ENCODE data around the gene PRKCG. TPM values are rescaled to one million over a fixed set of nuclear protein-coding genes. Genes with fewer than 3 reads are reported as not detected.
"Not testable (repeated sequence)": the region's sequence is repeated elsewhere in the genome, so short reads cannot be mapped to it uniquely, and the experiment has no call there.

PRKCG gene
- total RNA-seq = under 1 TPM; 0.40 to 0.45 TPM

DNA sequence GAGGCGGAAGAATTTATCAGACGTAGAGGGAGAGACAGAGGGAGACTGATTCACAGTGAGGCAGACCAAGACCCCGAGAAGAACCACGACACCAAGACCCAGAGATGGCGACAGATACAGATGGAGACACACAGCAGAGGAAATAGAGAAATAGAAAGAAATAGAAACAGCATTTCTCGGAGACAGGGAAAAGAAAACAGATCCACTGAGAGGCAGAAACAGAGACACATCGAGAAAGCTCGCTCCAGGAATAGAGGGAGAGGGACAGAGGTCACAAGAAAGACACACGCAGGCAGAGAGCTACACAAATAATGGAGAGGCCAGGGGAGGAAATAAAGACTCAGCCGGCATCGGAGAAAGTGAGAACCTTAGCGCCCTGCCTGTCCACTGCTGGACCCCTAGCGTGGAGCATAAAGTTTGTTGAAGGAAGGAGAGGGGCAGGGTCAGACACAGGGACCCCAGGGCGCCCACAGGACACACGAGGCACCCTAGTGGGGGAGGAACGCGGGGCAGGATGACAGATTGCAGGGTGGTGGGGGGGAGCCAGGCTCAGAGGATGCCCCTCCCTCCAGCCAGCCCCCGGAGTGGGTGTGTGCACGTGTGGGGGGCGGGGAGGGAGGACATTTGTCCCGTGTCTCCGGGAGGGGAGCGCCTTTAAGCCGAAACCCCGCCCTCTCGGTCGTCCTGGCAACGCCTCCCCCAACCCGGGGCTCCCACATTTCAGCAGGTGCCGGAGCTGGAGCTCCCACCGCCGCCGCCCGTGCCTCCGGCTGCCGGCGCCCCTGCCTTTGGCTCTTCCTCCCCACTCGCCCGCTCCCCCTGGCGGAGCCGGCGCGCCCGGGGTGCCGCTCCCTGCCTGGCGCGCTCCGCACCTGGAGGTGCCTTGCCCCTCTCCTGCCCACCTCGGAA is at the start of gene PRKCG:
PRKCG (plus strand) TSS at position 716 of the 909 bp plus-strand sequence. CDS start 298 bp downstream, outside the sequence.
- H3K27me3 Mint-ChIP-seq = peaks cover 35% of the 10 kb centered on the region
- H3K27ac Mint-ChIP-seq = no peak within 1 kb of the TSS
- POLR2A ChIA-PET = no interaction called here

DNA sequence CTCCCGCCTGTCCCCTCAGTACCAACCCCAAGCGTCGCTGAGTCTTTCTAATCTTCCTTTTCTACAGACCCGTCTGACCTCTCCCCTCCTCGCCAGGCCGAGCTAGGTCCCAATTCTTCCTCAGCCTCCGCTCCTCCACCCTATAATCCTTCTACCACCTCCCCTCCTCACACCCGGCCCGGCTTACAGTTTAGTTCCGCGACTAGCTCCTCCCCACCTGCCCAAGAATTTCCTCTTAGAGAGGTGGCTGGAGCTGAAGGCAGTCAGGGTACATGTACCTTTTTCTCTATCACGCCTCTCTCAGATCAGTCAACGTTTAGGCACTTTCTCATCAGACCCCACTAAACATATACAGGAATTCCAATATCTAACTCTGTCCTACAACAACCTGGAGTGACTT is 49.1 kb upstream of the PRKCG start:
- H3K9me3 Mint-ChIP-seq; H3K4me3 Mint-ChIP-seq; H3K27ac Mint-ChIP-seq; DNase-seq; H3K4me1 Mint-ChIP-seq; POLR2A ChIA-PET; H3K36me3 Mint-ChIP-seq (ENCODE audit: low read depth); CTCF ChIA-PET: not testable (repeated sequence)
- H3K27me3 Mint-ChIP-seq = peaks cover 30% of the 10 kb centered on the region

More for the DNA sequence above, at the start of gene PRKCG:
- CTCF ChIA-PET = interaction anchor here (1.0 to 1.7 kb wide), 4 partner anchors 11 to 20 kb away, joined by 3 to 7 read pairs (median 4); no protein-coding TSS in a partner anchor
- DNase-seq = peak; percentile 68
- Mint-ChIP-seq H3K4me1 (peaks cover 32% of the 10 kb centered on the region), H3K4me3 (peak within 1 kb of the TSS; percentile 38), H3K9me3 (no peaks in the 10 kb centered on the region), H3K36me3 (ENCODE audit: low read depth) (peaks cover 7% of the 10 kb centered on the region)

DNA sequence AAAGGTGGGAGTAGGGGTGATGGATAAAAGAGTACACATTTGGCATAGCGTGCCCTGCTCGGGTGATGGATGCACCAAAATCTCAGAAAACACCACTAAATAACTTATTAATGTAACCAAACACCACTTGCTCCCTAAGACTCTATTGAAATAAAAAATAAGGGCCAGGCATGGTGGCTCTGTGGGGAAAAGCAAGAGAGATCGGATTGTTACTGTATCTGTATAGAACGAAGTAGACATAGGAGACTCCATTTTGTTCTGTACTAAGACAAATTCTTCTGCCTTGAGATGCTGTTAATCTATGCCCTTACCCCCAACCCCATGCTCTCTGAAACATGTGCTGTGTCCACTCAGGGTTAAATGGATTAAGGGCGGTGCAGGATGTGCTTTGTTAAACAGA is 43.6 kb upstream of the PRKCG start:
- CTCF ChIA-PET; H3K4me1 Mint-ChIP-seq; POLR2A ChIA-PET; H3K27ac Mint-ChIP-seq; DNase-seq; H3K36me3 Mint-ChIP-seq (ENCODE audit: low read depth); H3K4me3 Mint-ChIP-seq; H3K9me3 Mint-ChIP-seq: not testable (repeated sequence)
- H3K27me3 Mint-ChIP-seq = peaks cover 18% of the 10 kb centered on the region

DNA sequence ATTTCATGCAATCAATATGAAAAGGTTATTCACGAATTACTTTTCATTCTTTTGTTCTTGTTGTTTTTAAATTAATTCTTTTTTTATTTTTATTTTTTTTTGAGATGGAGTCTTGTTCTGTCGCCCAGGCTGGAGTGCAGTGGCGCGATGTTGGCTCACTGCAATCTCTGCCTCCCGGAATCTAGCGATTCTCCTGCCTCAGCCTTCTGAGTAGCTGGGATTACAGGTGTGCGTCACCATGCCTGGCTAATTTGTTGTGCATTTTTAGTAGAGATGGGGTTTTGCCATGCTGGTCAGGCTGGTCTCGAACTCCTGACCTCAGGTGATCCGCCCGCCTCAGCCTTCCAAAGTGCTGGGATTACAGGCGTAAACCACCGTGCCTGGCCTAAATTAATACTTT is 41.8 kb upstream of the PRKCG start:
- H3K27ac Mint-ChIP-seq; H3K36me3 Mint-ChIP-seq (ENCODE audit: low read depth); POLR2A ChIA-PET; H3K4me1 Mint-ChIP-seq; H3K27me3 Mint-ChIP-seq; DNase-seq; H3K9me3 Mint-ChIP-seq; H3K4me3 Mint-ChIP-seq: not testable (repeated sequence)
- CTCF ChIA-PET = interaction anchor here (0.6 kb wide), 1 partner anchor 704 kb away, joined by 3 read pairs; no protein-coding TSS in a partner anchor

DNA sequence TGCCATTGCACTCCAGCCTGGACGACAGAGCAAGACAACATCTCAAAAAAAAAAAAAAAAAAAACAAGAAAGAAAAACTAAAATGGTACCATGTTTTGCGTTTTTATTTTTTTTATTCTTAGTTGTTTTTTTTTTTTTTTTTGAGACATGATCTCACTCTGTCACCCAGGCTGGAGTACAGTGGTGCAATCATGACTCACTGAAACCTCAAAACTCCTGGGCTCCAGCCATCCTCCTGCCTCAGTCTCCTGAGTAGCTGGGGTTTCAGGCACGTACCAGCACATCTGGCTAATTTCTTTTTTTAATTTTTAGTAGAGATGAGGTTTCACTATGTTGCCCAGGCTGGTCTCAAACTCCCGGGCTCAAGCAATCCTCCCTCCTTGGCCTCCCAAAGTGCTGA is 41.1 kb upstream of the PRKCG start:
- H3K36me3 Mint-ChIP-seq (ENCODE audit: low read depth); H3K27me3 Mint-ChIP-seq; POLR2A ChIA-PET; H3K4me1 Mint-ChIP-seq; DNase-seq; H3K4me3 Mint-ChIP-seq; H3K27ac Mint-ChIP-seq; H3K9me3 Mint-ChIP-seq: not testable (repeated sequence)
- CTCF ChIA-PET = interaction anchor here (1.3 kb wide), 1 partner anchor 183 kb away, joined by 6 read pairs; no protein-coding TSS in a partner anchor

DNA sequence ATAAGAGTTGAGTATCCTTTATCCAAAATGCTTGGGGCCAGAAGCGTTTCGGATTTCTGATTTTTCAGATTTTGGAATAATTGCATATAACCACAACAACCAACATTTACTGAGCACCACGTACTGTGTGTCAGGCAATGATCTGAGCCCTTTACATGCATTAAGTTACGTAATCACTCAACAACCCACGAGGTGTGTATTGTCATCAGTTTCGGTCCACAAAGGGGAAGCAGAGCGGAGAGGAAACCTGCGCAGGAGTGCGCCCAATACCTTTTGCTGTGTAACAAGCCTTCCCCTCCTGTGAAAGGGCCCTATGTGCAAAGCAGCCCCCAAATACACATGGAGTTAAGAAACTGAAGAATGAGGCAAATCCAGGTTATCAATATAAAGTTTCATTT is 37.1 kb upstream of the PRKCG start:
- Mint-ChIP-seq H3K4me3 (no peak overlapping the region), H3K4me1 (peaks cover 7% of the 10 kb centered on the region), H3K36me3 (ENCODE audit: low read depth) (no peaks in the 10 kb centered on the region), H3K27me3 (peaks cover 7% of the 10 kb centered on the region), H3K27ac (no peak overlapping the region), H3K9me3 (no peaks in the 10 kb centered on the region)
- ChIA-PET CTCF (no interaction called here), POLR2A (no interaction called here)
- DNase-seq = no peak

DNA sequence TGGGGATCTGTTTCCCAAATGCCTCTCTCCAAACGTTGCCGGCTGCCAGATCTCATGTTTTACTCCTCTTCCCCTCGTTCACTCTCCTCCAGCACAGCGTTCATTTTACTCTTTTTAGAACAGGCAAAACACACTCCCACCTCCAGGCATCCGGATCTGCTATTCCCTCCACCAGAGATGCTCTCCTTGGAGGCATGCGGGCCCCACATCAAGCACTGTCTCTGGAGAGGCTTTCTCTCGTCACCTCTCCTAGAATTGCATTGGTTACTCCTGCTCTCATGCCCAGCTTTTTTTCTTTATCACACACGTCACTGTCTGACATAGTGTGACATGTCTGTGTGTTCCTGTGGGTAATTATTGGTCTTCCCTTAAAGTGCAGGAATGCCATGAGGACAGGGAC is 34.4 kb upstream of the PRKCG start:
- Mint-ChIP-seq H3K36me3 (ENCODE audit: low read depth) (no peaks in the 10 kb centered on the region), H3K9me3 (no peaks in the 10 kb centered on the region), H3K4me3 (no peak overlapping the region), H3K27me3 (peaks cover 14% of the 10 kb centered on the region), H3K4me1 (peaks cover 8% of the 10 kb centered on the region), H3K27ac (no peak overlapping the region)
- CTCF ChIA-PET = interaction anchor here (1.0 to 1.1 kb wide), 2 partner anchors 55 to 119 kb away, joined by 3 read pairs; no protein-coding TSS in a partner anchor
- POLR2A ChIA-PET = no interaction called here
- no peak for DNase-seq

DNA sequence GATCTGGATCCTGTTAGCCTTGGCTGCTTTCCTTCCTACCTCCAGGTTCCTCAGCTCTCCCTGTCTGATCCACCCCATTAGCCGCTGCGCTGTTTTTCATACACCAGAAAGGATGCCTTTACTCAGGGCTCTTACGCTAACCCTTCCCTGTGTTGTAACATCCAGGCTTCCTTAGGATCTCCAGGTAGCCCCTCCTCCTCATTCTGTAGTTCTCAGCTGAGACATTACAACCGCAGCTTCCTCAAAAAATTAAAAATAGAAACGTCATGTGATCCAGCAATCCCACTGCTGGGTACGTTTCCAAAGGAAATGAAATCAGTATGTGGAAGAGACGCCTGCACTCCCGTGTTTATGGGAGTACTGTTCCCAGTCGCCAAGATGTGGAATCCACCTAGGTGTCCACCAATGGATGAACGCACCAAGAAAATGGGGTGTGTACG is 32.7 kb upstream of the PRKCG start:
- DNase-seq = no peak
- ChIA-PET CTCF (interaction anchor here (0.7 to 1.5 kb wide), 2 partner anchors 56 to 175 kb away, joined by 3 to 4 read pairs; no protein-coding TSS in a partner anchor), POLR2A (no interaction called here)
- Mint-ChIP-seq H3K9me3 (no peaks in the 10 kb centered on the region), H3K4me1 (peaks cover 16% of the 10 kb centered on the region), H3K27me3 (peaks cover 14% of the 10 kb centered on the region), H3K36me3 (ENCODE audit: low read depth) (no peaks in the 10 kb centered on the region), H3K27ac (no peak overlapping the region), H3K4me3 (no peak overlapping the region)

DNA sequence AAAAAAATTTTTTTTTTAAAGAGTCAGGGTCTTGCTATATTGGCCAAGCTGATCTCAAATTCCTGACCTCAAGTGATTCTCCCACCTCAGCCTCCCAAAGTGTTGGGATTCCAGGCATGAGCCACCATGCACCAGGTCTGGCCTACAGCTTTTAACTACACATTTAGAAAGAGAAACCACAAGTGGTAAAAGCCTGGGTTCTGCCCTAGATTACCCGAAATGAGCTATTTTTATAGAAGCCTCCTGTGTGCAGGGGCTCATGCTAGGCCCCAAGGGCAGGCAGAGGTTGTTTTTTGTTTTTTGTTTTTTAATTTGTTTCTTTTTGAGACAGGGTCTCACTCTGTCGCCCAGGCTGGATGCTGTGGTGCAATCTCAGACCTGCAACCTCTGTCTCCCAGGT is 28.3 kb upstream of the PRKCG start:
- peak; percentile 22 for DNase-seq
- Mint-ChIP-seq H3K4me3 (no peak overlapping the region), H3K36me3 (ENCODE audit: low read depth) (no peaks in the 10 kb centered on the region), H3K9me3 (no peaks in the 10 kb centered on the region), H3K27me3 (peaks cover 17% of the 10 kb centered on the region), H3K27ac (peak overlapping the region; percentile 41), H3K4me1 (peaks cover 19% of the 10 kb centered on the region)
- CTCF ChIA-PET = interaction anchor here (0.7 to 1.2 kb wide), 8 partner anchors 11 to 408 kb away, joined by 3 to 7 read pairs (median 4); partner anchors contain the start of gene MYADM
- POLR2A ChIA-PET = interaction anchor here (0.6 to 0.9 kb wide), 2 partner anchors 13 to 15 kb away, joined by 3 to 4 read pairs; no protein-coding TSS in a partner anchor

DNA sequence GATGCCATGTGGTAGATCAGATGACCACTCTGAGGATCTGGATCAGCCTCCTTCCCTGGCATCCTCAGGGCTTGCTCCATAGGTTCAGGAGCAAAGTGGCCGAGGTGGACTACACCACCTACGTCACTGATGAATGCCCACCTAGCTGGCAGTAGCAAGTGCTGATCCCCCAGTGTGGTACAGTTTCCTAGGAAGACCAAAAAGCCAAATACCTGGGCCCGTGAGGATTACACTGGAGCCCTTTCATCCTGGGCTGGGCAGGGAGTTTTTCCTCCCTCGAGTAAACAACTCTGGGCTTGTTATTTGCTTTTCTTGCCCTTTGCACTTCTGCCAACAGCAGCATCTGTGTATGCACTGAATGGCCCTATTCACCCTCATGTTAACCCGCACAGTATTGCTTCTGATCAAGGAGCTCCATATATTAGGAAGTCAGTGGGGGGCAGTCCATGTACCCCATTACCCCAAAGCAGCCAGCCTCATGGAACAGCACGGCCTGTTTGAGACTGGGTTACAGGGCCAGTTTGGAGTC is 17.6 kb upstream of the PRKCG start:
- CTCF ChIA-PET = no interaction called here
- H3K27ac Mint-ChIP-seq = no peak overlapping the region

DNA sequence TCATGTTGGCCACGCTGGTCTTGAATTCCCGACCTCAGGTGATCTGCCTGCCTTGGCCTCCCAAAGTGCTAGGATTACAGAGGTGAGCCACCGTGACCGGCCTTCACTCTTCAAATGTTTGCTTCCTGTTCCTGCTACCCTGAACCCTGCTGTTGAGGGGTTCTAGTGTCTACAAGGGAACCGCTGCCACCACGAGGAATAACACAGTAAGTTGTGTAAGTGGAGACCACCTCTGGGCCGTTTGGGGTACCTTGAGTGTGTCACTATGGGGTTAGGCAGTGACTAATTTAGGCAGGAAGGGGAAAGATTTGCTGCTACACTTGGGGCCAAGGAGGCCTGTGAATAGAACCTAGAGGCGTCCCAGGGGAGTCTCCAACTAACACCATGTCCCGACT is 16.5 kb upstream of the PRKCG start:
- no peaks in the 10 kb centered on the region for H3K27me3 Mint-ChIP-seq
- peaks cover 30% of the 10 kb centered on the region for H3K4me1 Mint-ChIP-seq
- H3K27ac Mint-ChIP-seq = peak overlapping the region; percentile 97
- peaks cover 5% of the 10 kb centered on the region for H3K36me3 Mint-ChIP-seq (ENCODE audit: low read depth)
- H3K9me3 Mint-ChIP-seq = no peaks in the 10 kb centered on the region
- H3K4me3 Mint-ChIP-seq = peak overlapping the region; percentile 95
- DNase-seq = no peak
- ChIA-PET POLR2A (no interaction called here), CTCF (interaction anchor here (1.1 to 1.9 kb wide), 3 partner anchors 9 to 17 kb away, joined by 4 to 5 read pairs (median 4); partner anchors contain the start of gene PRKCG)

More for the DNA sequence above, 17.6 kb upstream of the PRKCG start:
- DNase-seq = no peak
- Mint-ChIP-seq H3K4me3 (no peak overlapping the region), H3K27me3 (no peaks in the 10 kb centered on the region), H3K4me1 (peaks cover 26% of the 10 kb centered on the region), H3K9me3 (no peaks in the 10 kb centered on the region), H3K36me3 (ENCODE audit: low read depth) (no peaks in the 10 kb centered on the region)
- POLR2A ChIA-PET = no interaction called here

DNA sequence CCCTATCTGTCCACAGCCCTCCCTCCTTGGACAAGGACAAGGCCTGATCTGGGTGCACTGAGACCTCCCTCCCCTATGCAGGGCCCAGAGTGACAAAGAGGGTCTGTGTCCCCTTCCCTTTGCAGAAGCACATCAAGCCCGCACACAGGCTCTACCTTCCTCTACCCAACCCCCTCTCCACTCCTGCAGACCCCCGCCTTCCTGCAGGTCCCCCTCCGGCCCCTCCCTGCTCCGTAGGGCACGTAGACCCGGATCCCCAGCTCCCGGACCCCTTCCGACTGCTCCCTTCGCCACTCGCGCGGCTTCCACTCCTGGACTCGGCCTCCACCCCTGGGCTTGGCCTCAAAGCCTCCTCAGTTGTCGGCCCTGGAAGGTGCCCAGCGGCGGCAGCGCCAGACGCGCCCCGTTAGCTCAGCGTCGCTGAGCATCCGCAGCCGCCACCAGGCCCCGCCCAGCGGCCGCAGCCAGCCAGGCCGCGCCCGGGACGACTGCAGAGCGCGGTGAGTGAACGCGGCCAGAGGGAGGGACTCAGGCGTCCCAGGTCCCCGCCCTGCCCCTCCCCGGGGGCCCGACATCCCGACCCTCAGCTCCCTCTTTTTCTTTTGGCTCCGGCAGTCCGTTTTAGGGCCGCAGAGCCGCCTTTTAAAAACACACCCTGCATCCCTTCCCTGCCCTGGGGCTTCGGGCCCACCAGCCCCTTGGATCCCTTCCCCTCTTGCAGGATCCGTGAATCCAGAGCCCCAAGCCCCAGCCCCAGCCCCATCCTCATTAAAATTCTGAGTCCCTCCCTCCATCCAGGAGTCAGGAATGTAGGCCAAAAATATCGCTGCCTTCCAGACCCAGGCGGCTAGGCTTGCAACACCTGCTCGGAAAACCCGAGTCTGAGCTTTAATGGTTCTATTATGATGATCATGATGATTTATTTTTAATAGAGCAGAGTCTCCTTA is 15.8 kb upstream of the PRKCG start:
- Mint-ChIP-seq H3K9me3 (no peaks in the 10 kb centered on the region), H3K27me3 (no peaks in the 10 kb centered on the region), H3K36me3 (ENCODE audit: low read depth) (peaks cover 10% of the 10 kb centered on the region), H3K4me3 (peak overlapping the region; percentile 95), H3K4me1 (peaks cover 37% of the 10 kb centered on the region), H3K27ac (peak overlapping the region; percentile 97)
- CTCF ChIA-PET = interaction anchor here (0.5 to 1.9 kb wide), 5 partner anchors 9 to 318 kb away, joined by 3 to 5 read pairs (median 4); partner anchors contain the start of gene PRKCG
- POLR2A ChIA-PET = interaction anchor here (1.1 kb wide), 1 partner anchor 13 kb away, joined by 3 read pairs; no protein-coding TSS in a partner anchor
- peak; percentile 70 for DNase-seq
